DND-41 (cell line): ENCODE results near the gene RPH3AL.

Experiments used
- ATAC-seq: fragments of 200-7000 bp; cut with Tn5 transposase; 3 replicates; pipeline ENCODE4 v1.9.1; 2021; ENCODE audit warnings: low read depth; ENCODE audit not compliant: insufficient read depth
- DNase-seq: peaks from one replicate; pipeline ENCODE4 v3.0.0-alpha.2; 2020
- H2AFZ ChIP-seq: 2 replicates; pipeline ENCODE4 v1.6.0; 2012; ENCODE audit warnings: low read depth, low read length
- H3K27ac ChIP-seq: 2 replicates; pipeline ENCODE4 v1.5.1; 2012; ENCODE audit warnings: low read length, inconsistent platforms
- H3K27me3 ChIP-seq: fragments of 200-600 bp; sonication (generic); 2 replicates; pipeline ENCODE4 v1.6.0; 2012; ENCODE audit warnings: low read length, mild to moderate bottlenecking, inconsistent platforms; ENCODE audit not compliant: insufficient read depth, poor library complexity
- H3K36me3 ChIP-seq: 2 replicates; pipeline ENCODE4 v1.5.1; 2012; ENCODE audit warnings: low read length, inconsistent platforms; ENCODE audit not compliant: insufficient read depth
- H3K4me1 ChIP-seq: 2 replicates; pipeline ENCODE4 v1.5.1; 2012; ENCODE audit warnings: mild to moderate bottlenecking, low read length; ENCODE audit not compliant: insufficient read depth
- H3K4me2 ChIP-seq: 2 replicates; pipeline ENCODE4 v1.6.0; 2012; ENCODE audit warnings: mild to moderate bottlenecking, moderate library complexity, low read length, inconsistent platforms; ENCODE audit not compliant: insufficient read depth
- H3K4me3 ChIP-seq, 2 experiments: fragments of 200-600 bp in 1 of 2; shearing (Covaris generic) in 1 of 2; 2 replicates each; pipeline ENCODE4 v1.5.1; 2012 to 2016; ENCODE audit warnings: inconsistent platforms in 2 of 2, low read length in 2 of 2, mild to moderate bottlenecking in 2 of 2, low read depth in 1 of 2, moderate library complexity in 1 of 2
- H3K79me2 ChIP-seq: 2 replicates; pipeline ENCODE4 v1.6.0; 2012; ENCODE audit warnings: low read length, inconsistent platforms; ENCODE audit not compliant: insufficient read depth
- H3K9ac ChIP-seq: 2 replicates; pipeline ENCODE4 v1.6.0; 2012; ENCODE audit warnings: low read depth, mild to moderate bottlenecking, inconsistent platforms, low read length, moderate library complexity
- H3K9me3 ChIP-seq: 2 replicates; pipeline ENCODE4 v1.5.1; 2012; ENCODE audit warnings: low read length, moderate library complexity, mild to moderate bottlenecking, inconsistent platforms; ENCODE audit not compliant: insufficient read depth, severe bottlenecking
- H4K20me1 ChIP-seq: 2 replicates; pipeline ENCODE4 v1.6.0; 2012; ENCODE audit warnings: low read length; ENCODE audit not compliant: insufficient read depth
- CTCF ChIP-seq: IDR thresholded peaks from 2 replicates; pipeline ENCODE4 v1.5.1; 2012; ENCODE audit warnings: borderline replicate concordance, low read length, moderate library complexity, mild to moderate bottlenecking; ENCODE audit not compliant: poor library complexity, severe bottlenecking; ENCODE audit errors: extremely low read depth
- EZH2 ChIP-seq: IDR thresholded peaks from 3 replicates; pipeline ENCODE4 v1.6.1; 2012; ENCODE audit warnings: borderline replicate concordance, low read depth, mild to moderate bottlenecking, moderate library complexity, low read length, inconsistent platforms; ENCODE audit not compliant: severe bottlenecking

The RPH3AL gene

DNA sequence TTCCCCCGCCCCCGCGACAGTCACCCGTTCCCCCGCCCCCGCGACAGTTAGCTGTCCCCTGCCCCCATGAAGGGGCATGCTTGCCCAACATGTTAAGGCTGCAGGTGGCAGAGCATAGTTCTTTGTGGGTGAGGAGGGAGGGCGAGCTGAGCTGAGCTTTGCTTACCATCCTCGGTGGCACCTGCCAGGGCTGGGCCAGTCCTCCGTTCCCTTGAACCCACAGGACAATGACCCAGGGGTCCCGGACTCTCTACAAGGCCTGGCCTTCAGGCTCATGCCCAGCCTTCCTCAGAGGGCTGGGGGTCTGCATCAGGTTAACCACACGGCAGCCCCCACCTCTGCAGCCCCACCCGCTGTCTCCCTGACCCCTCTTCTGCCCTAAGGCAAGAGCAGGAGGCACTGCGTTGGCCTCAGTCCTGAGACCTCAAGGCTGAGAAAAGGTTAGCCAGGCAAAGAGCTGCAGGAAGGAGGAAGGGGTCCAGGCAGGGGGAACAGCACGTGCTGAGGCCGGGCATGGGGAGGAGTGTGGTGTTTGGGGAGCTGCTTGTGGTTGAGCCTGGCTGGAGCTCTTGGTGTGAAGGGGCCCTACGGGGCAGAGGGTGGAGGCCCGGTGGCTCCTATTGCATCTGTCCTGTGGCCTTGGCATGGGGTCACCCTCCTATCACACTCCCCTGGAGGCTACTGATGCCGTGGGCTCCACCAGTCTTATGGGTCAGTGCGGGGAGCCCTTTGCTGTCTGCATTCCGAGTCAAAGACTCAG is 159.8 kb downstream of the RPH3AL start:
- TF ChIP-seq EZH2: no peak
- TF ChIP-seq CTCF: no peak
- no peaks in the 10 kb centered on the region for H3K4me1 ChIP-seq
- no peaks in the 10 kb centered on the region for H3K36me3 ChIP-seq
- no peak overlapping the region for H3K27ac ChIP-seq
- H3K9ac ChIP-seq: no peak overlapping the region
- H3K4me2 ChIP-seq: no peak overlapping the region
- ATAC-seq: no peak
- H3K4me3 ChIP-seq: no peak overlapping the region
- DNase-seq: no peak
- H3K9me3 ChIP-seq: peaks cover 3% of the 10 kb centered on the region
- H2AFZ ChIP-seq: no peak overlapping the region
- no peaks in the 10 kb centered on the region for H4K20me1 ChIP-seq
- H3K79me2 ChIP-seq: no peaks in the 10 kb centered on the region
- no peaks in the 10 kb centered on the region for H3K27me3 ChIP-seq

- H3K4me3 ChIP-seq: no peak overlapping the region
- no peak overlapping the region for H3K27ac ChIP-seq
- TF ChIP-seq CTCF (no peak), EZH2 (no peak)
- H3K79me2 ChIP-seq: no peaks in the 10 kb centered on the region
- H3K9ac ChIP-seq: no peak overlapping the region
- no peak for DNase-seq
- ATAC-seq: no peak
- no peaks in the 10 kb centered on the region for H4K20me1 ChIP-seq
- H3K4me2 ChIP-seq: no peak overlapping the region
- peaks cover 3% of the 10 kb centered on the region for H3K9me3 ChIP-seq
- no peaks in the 10 kb centered on the region for H3K4me1 ChIP-seq
- H3K36me3 ChIP-seq: no peaks in the 10 kb centered on the region
- H2AFZ ChIP-seq: no peak overlapping the region
- H3K27me3 ChIP-seq: peaks cover 2% of the 10 kb centered on the region
Measured at GRCh38 chr17:189444-189843, 163.2 kb downstream of the RPH3AL start.

GRCh38 chr17:187130-187529 is 165.5 kb downstream of the RPH3AL start:
- Histone ChIP-seq H3K36me3 (no peaks in the 10 kb centered on the region), H3K79me2 (no peaks in the 10 kb centered on the region), H3K9me3 (no peaks in the 10 kb centered on the region), H3K4me2 (no peak overlapping the region), H2AFZ (no peak overlapping the region), H3K27me3 (peaks cover 2% of the 10 kb centered on the region), H3K4me3 (no peak overlapping the region), H3K9ac (no peak overlapping the region), H4K20me1 (no peaks in the 10 kb centered on the region), H3K4me1 (no peaks in the 10 kb centered on the region), H3K27ac (no peak overlapping the region)
- ATAC-seq (no peak), DNase-seq (no peak)
- TF ChIP-seq CTCF: no peak
- no peak for TF ChIP-seq EZH2
